MM.1S (cell line): ENCODE data around the gene CYRIA.

Source experiments
- DNase-seq: peaks from one replicate; pipeline ENCODE4 v3.0.0-alpha.2; 2015
- H2AFZ ChIP-seq: fragments of 300-600 bp; sonication (generic); 2 replicates; pipeline ENCODE4 v1.6.0; 2016; ENCODE audit warnings: antibody characterized with exemption, low read length
- H3F3A ChIP-seq: fragments of 300-600 bp; sonication (generic); 2 replicates; pipeline ENCODE4 v1.6.1; 2016; ENCODE audit warnings: mild to moderate bottlenecking, antibody characterized with exemption, low read length, moderate library complexity, mixed read lengths; ENCODE audit not compliant: insufficient read depth
- H3K27ac ChIP-seq: fragments of 300-600 bp; sonication (generic); 2 replicates; pipeline ENCODE4 v1.5.1; 2016; ENCODE audit warnings: mild to moderate bottlenecking, low read length
- H3K27me3 ChIP-seq: fragments of 300-600 bp; sonication (generic); replicated peaks from 2 replicates; pipeline ENCODE4 v1.6.0; 2016; ENCODE audit warnings: low read length; ENCODE audit not compliant: insufficient read depth
- H3K36me3 ChIP-seq: fragments of 300-600 bp; sonication (generic); replicated peaks from 2 replicates; pipeline ENCODE4 v1.6.1; 2016; ENCODE audit warnings: mild to moderate bottlenecking, low read length, mixed read lengths; ENCODE audit not compliant: insufficient read depth
- H3K4me1 ChIP-seq: fragments of 300-600 bp; sonication (generic); 2 replicates; pipeline ENCODE4 v1.6.1; 2016; ENCODE audit warnings: low read length, mixed read lengths
- H3K4me2 ChIP-seq: fragments of 300-600 bp; sonication (generic); 2 replicates; pipeline ENCODE4 v1.6.0; 2016; ENCODE audit warnings: low read depth, low read length
- H3K4me3 ChIP-seq: fragments of 300-600 bp; sonication (generic); 2 replicates; pipeline ENCODE4 v1.5.1; 2016; ENCODE audit warnings: low read length, mixed read lengths
- H3K79me2 ChIP-seq: fragments of 300-600 bp; sonication (generic); 2 replicates; pipeline ENCODE4 v1.6.1; 2016; ENCODE audit warnings: mixed run types, low read length, mixed read lengths
- H3K9ac ChIP-seq: fragments of 300-600 bp; sonication (generic); 2 replicates; pipeline ENCODE4 v1.6.1; 2016; ENCODE audit warnings: low read length, mixed read lengths
- H3K9me2 ChIP-seq: fragments of 300-600 bp; sonication (generic); replicated peaks from 2 replicates; pipeline ENCODE4 v1.6.1; 2016; ENCODE audit warnings: mild to moderate bottlenecking, low read length, mixed read lengths; ENCODE audit not compliant: insufficient read depth
- H3K9me3 ChIP-seq: fragments of 300-600 bp; sonication (generic); replicated peaks from 2 replicates; pipeline ENCODE4 v1.6.1; 2016; ENCODE audit warnings: mild to moderate bottlenecking, low read length, mixed read lengths; ENCODE audit not compliant: insufficient read depth
- H4K20me1 ChIP-seq: fragments of 300-600 bp; sonication (generic); 2 replicates; pipeline ENCODE4 v1.6.1; 2016; ENCODE audit warnings: mild to moderate bottlenecking, low read length, moderate library complexity, mixed read lengths; ENCODE audit not compliant: insufficient read depth
- EZH2 ChIP-seq: fragments of 300-600 bp; sonication (generic); optimal IDR thresholded peaks from 2 replicates; pipeline ENCODE3; 2017; ENCODE audit warnings: low read depth, mild to moderate bottlenecking, antibody characterized with exemption, low read length, mixed read lengths
- EZH2phosphoT487 ChIP-seq: fragments of 300-600 bp; sonication (generic); IDR thresholded peaks from 2 replicates; pipeline ENCODE4 v1.6.1; 2018; ENCODE audit warnings: antibody characterized with exemption, low read length
- TF ChIP-seq, protein P1 (sequence below): fragments of 300-600 bp; sonication (generic); IDR thresholded peaks from 2 replicates; pipeline ENCODE4 v1.5.1; 2016; ENCODE audit warnings: antibody characterized with exemption, low read length, mixed read lengths

The CYRIA gene

GRCh38 chr2:16686641-16687040 lies 21.0 kb upstream of the CYRIA start:
- H3K4me1 ChIP-seq: no peaks in the 10 kb centered on the region
- H3K9ac ChIP-seq: no peak overlapping the region
- H3K9me3 ChIP-seq: no peaks in the 10 kb centered on the region
- H3K27me3 ChIP-seq: no peaks in the 10 kb centered on the region
- H3K36me3 ChIP-seq: no peaks in the 10 kb centered on the region
- TF ChIP-seq EZH2phosphoT487 (no peak), EZH2 (no peak)
- TF ChIP-seq, protein P1, sequence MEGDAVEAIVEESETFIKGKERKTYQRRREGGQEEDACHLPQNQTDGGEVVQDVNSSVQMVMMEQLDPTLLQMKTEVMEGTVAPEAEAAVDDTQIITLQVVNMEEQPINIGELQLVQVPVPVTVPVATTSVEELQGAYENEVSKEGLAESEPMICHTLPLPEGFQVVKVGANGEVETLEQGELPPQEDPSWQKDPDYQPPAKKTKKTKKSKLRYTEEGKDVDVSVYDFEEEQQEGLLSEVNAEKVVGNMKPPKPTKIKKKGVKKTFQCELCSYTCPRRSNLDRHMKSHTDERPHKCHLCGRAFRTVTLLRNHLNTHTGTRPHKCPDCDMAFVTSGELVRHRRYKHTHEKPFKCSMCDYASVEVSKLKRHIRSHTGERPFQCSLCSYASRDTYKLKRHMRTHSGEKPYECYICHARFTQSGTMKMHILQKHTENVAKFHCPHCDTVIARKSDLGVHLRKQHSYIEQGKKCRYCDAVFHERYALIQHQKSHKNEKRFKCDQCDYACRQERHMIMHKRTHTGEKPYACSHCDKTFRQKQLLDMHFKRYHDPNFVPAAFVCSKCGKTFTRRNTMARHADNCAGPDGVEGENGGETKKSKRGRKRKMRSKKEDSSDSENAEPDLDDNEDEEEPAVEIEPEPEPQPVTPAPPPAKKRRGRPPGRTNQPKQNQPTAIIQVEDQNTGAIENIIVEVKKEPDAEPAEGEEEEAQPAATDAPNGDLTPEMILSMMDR: no peak
- no peak overlapping the region for H3K4me2 ChIP-seq
- no peaks in the 10 kb centered on the region for H3K79me2 ChIP-seq
- no peak for DNase-seq
- no peaks in the 10 kb centered on the region for H3F3A ChIP-seq
- H3K27ac ChIP-seq: no peak overlapping the region
- no peaks in the 10 kb centered on the region for H4K20me1 ChIP-seq
- H2AFZ ChIP-seq: no peak overlapping the region
- no peaks in the 10 kb centered on the region for H3K9me2 ChIP-seq
- no peak overlapping the region for H3K4me3 ChIP-seq

GRCh38 chr2:16685340-16685715 lies 19.7 kb upstream of the CYRIA start:
- H3K27ac ChIP-seq: no peak overlapping the region
- H3K9ac ChIP-seq: no peak overlapping the region
- H3K4me2 ChIP-seq: no peak overlapping the region
- no peaks in the 10 kb centered on the region for H3F3A ChIP-seq
- H3K9me2 ChIP-seq: no peaks in the 10 kb centered on the region
- H3K79me2 ChIP-seq: no peaks in the 10 kb centered on the region
- TF ChIP-seq EZH2phosphoT487 (no peak), EZH2 (no peak)
- TF ChIP-seq, protein P1: no peak
- H3K4me3 ChIP-seq: no peak overlapping the region
- H3K4me1 ChIP-seq: no peaks in the 10 kb centered on the region
- H3K9me3 ChIP-seq: no peaks in the 10 kb centered on the region
- DNase-seq: no peak
- no peaks in the 10 kb centered on the region for H3K36me3 ChIP-seq
- no peaks in the 10 kb centered on the region for H3K27me3 ChIP-seq
- no peaks in the 10 kb centered on the region for H4K20me1 ChIP-seq
- H2AFZ ChIP-seq: no peak overlapping the region

DNA sequence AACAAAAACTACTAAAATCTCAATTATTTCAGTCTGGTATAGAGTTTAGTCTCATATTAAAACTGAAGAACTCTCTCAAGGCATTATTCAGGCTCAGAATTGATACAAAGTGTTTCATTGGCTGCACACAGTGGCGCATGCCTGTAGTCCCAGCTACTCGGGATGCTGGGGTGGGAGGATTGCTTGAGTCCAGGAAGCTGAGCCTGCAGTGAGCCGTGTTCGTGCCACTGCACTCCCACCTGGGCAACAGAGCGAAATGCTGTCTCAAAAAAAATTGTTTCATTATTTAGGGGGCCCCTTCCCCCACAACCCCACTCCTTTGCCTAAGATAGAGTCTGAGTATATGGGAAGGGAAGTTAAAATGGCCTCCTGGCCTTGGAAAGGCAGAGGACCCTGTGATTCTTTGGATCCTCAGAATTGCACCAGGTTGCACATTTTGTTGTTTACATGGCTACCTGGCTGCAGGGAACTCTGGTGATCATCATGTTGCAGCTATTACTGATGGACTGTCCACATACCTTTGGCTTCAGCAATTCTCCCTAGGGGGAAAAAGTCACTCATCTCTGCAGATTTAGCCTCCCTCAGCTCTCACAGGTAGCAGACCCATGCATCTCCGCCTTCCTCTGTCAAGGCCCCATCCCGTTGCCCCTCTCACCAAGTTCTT lies 19.2 kb upstream of the CYRIA start:
- H3F3A ChIP-seq: no peaks in the 10 kb centered on the region
- H3K4me1 ChIP-seq: no peaks in the 10 kb centered on the region
- H3K9me3 ChIP-seq: no peaks in the 10 kb centered on the region
- H3K36me3 ChIP-seq: no peaks in the 10 kb centered on the region
- TF ChIP-seq EZH2phosphoT487 (no peak), EZH2 (no peak)
- TF ChIP-seq, protein P1: no peak
- H3K27me3 ChIP-seq: no peaks in the 10 kb centered on the region
- no peak overlapping the region for H3K4me2 ChIP-seq
- H3K4me3 ChIP-seq: no peak overlapping the region
- no peak overlapping the region for H3K27ac ChIP-seq
- DNase-seq: no peak
- H3K79me2 ChIP-seq: no peaks in the 10 kb centered on the region
- H3K9me2 ChIP-seq: no peaks in the 10 kb centered on the region
- H4K20me1 ChIP-seq: no peaks in the 10 kb centered on the region
- H3K9ac ChIP-seq: no peak overlapping the region
- no peak overlapping the region for H2AFZ ChIP-seq
